HG02642 (cell line): ENCODE measurements around the gene QPRT.
"Not testable (repeated sequence)": the region's sequence is repeated elsewhere in the genome, so short reads cannot be mapped to it uniquely, and the experiment has no call there.

Source experiments
- ATAC-seq: cut with Tn5 transposase; IDR thresholded peaks from one replicate; pipeline ENCODE4 v1.9.1; 2021; ENCODE audit warnings: mild to moderate bottlenecking; ENCODE audit not compliant: unreplicated experiment, poor library complexity

The QPRT gene

DNA sequence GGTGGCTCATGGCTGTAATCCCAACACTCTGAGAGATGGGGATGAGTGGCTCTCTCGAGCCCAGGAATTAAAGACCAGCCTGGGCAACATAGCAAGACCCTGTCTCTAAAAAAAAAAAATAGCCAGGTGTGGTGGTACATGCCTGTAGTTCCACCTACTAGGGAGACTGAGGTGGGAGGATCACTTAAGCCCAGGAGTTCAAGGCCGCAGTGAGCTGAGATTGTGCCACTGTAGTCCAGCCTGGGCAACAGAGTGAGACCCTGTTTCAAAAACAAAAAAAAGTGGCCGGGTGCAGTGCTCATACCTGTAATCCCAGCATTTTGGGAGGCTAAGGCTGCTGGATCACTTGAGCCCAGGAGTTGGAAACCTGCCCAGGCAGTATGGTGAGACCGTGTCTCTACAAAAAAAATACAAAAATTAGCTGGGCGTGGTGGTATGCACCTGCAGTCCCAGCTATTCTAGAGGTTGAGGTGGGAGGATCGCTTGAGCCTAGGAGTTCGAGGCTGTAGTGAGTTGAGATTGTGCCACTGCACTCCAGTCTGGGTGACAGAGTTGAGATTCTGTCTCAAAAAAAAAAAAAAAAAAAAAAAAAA is 63.8 kb downstream of the QPRT start:
- no peak for ATAC-seq

DNA sequence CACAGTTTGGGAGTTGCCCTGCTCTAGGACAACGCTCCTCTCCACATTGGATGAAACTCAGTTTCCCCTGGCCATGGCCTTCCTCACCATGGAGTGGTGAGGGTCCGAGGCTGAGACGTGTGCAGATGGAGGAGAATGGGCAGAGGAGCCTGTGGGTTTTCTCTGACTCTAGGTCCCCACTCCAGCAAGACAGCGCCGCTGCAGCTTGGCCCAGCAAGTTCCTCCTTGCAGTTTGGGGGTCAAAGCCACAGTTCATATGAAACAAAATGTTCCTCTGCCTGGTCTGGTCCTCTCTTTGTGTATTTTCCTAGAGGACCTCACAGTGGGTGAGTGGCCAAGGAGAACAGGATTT is 64.5 kb downstream of the QPRT start:
- ATAC-seq = no peak

DNA sequence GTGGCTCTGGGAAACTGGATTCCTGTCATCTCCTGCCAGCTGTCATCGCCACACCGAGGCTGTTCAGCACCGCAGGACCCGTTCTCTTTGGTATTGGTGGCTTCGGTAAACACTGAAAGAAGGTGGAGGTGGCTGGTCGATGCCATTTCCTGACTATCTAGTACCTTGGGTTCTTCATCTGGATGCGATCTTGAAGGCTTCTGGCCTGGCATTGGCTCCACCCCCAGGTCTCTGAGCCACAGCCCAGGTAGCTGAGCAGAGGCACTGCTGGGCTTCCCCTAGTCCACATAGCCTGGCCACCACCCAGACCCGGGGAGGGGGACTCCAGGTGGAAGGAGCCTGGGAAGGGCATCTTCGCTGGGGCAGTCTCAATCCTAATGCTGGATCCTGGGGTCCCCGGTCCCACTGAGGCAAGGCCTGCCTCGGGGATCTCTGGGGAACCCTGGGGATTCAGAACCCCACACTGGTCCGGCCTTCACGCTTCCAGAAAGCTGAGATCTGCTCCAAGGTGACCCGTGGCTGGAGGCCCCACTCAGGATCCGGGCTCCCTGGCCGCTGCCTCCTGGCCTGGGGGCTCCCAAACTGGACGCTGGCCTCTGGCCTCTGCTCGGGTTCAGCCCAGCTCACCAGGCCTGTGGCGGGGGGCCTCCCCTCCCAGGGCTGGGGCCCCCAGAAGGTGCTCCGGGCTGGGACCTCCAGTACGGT is 65.0 kb downstream of the QPRT start:
- no peak for ATAC-seq

DNA sequence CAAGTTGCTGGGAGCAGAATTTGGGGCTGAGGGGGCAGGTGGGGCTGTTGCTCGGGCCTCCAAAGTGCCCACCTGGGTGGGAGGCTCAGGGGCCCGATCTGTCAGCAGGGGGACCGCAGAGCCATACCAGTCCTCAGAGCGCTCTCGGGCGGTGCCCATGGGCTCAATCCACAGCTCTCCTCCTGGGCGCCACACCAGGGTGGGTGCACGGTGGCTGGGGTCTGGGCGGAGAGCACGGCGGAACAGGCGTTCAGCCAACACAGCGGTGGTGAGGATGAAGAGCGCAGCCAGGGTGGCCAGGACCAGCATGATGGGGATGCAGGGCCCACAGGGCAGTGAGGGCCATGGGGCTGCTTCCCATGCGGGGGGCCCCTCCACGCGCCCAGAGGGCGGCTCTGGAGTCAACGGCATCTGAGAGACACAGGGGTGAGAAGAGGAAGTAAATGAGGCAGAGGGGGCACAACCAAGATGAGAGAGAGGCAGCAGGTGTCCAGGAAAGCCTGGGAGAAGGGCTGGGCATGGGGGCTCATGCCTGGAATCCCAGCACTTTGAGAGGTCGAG is 65.6 kb downstream of the QPRT start:
- ATAC-seq = no peak

DNA sequence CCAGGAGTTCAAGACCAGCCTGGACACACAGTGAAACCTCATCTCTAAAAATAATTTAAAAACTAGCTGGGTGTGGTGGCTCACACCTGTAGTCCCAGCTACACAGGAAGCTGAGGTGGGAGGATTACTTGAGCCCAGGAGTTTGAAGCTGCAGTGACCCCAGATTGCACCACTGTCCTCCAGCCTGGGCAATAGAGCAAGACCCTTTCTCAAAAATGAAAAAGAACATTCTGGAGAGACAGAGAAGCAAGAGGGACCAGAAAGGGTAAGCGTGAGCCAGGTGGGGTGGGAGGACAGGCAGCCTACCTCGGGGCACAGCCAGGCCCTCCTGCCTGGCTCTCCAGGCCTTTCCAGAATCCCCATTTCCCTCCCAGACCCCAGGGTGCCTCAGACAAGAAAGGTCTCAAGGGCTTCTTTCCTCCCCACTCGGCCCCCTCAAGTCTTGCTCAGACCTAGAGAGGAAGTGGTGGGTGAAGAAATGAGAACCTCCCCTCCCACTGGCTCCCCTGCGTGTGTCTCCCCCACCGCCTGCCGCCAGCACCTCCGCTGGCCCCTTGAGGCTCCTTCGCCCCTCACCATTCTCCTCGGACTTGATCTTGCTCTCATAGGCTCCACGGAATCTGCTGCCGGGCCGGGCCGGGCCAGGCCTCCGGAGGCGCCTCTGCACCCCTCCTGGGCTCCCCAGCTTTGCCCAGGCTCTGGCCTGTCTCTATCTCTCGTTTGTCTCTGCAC is 66.3 kb downstream of the QPRT start:
- ATAC-seq = peak; percentile 51

DNA sequence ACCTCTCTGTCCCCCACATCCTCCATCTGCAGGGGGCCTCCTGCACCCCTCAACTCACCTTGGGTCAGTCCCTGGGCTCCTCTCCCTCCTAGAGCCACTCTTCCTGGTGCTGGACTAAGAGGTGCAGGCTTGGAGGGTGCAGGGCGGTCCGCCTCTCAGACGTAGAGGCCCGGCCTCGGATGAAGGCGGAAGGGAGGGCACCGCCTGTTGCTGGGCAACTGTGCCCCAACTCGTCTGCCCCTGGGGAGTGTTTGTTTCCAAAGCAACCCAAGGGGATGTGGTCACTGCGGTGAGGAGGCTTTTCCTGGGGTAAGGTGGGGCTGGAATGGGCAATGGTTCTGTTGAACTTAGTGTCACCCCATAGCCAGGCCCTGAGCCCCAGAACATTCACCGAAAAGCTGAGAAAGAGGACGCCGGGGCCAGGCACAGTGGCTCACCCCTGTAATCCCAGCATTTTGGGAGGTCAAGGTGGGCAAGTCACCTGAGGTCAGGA is 66.9 kb downstream of the QPRT start, which contains the start of gene C16orf54:
TSS of gene C16orf54 (minus strand) at position 138 of the 493 bp plus-strand sequence. CDS start 1,039 bp downstream, outside the sequence.
- ATAC-seq = peak; percentile 79

DNA sequence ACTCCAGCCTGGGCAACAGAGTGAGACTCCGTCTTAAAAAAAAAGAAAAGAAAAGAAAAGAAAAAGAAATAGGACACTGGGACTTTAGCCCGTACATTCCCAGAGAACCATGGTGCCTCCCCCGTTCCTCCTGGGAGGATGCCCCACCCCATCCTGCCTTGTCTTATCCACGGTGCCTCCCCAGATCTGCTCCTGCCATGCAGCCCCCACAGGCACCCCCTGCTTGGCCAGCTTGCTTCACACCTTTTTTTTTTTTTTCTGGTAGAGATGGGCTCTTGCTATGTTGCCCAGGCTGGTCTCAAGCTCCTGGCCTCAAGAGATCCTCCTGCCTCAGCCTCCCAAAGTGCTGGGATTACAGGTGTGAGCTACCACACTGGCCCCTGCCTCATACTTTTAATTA is 67.5 kb downstream of the QPRT start:
- not testable (repeated sequence) for ATAC-seq
